ENCODE results near the gene NPW.

- no peak for TF ChIP-seq MAX (IDR thresholded peaks at IDR 0.05; ENCODE audit: low read depth, low read length)
- TF ChIP-seq CTCF (IDR thresholded peaks at IDR 0.05; ENCODE audit: low read depth, low read length) = no peak
- no peak for TF ChIP-seq POLR2A (IDR thresholded peaks at IDR 0.05; ENCODE audit: extremely low read depth, insufficient read length)
- TF ChIP-seq MYC (IDR thresholded peaks at IDR 0.05; ENCODE audit: low read depth, low read length) = no peak
These were observed 16.0 kb downstream of the NPW start for GRCh38 chr16:2035431-2036199.

Measured in NB4 (cell line).